Embryonic facial prominence (tissue), 1 donor: ENCODE measurements around the gene WWC1.

Experiments
- DNase-seq: peaks from one replicate; pipeline ENCODE4 v3.0.0-alpha.2; 2016; ENCODE audit errors: extremely low spot score

Gene WWC1

DNA sequence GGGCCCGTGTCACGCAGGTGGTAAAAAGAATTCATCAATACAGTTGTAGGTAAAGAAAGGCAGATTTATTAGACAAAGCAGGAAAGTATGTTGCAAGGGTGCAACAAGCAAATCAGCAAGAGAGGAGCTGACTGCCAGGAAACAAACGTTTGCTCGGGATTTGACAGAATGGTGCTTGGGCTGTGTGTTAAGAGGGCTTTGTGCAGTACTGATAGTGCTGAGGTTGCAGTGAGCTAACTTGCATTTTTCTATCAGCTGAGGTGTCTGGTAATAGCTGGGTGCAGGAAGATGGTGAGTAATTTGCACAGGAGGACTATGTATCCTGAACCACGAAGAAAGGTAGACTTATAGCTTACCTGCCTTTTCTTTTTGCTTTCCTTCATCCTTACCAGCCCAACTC lies 190.9 kb downstream of the WWC1 start:
- no peak for DNase-seq

DNA sequence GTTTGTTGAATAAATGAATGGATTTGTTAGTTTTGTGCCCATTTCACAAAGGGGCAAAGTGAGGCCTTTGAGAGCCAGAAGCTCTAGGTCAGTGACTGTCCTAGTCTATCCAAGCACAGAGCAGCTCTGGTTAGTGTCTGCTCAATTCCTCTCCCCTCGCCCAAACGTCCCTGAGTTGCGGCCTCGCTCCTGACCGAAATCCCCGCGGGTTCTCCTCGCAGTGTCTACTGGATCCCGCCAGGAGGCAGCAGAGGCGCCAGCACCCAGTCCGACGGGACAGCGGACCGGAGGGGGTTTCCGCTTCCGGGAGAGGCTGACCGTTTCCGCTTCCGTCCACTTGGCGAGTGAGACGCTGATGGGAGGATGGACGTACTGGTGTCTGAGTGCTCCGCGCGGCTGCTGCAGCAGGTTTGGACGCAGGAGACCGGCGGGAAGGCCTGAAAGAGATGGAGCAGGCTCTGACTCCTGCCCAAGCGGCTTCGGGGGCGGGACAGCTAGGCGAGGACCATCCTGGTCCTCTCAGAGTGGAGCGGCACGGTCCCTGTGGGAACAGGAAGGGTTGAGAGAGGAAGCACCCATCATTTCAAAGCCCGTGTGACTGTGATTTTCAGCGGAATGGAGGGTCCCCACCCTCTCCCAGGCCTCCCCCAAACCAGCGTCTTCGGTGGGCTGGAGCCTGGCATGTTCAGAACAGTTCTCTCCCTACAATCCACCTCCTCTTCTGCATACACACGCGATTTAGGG lies 194.9 kb downstream of the WWC1 start, which contains the start of gene RARS1:
TSS of gene RARS1 (plus strand) at position 336 of the 744 bp plus-strand sequence. CDS start at position 364, 28 bp downstream.
- peak; percentile 72 for DNase-seq

DNA sequence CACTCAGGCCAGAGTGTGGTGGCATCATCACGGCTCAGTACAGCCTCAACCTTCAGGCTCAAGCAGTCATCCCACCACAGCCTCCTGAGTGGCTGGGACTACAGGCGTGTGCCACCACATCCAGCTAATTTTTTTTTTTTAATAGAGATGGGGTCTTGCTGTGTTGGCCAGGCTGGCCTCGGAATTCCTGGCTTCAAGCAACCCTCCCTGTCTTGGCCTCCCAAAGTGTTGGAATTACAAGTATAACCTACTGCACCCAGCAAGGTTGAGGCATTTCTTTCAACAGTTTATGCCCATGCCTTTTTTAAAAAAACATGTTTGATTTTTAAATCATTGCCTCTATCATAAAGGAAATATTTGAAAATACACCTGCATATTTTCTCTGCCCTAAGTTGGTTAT lies 197.6 kb downstream of the WWC1 start:
- DNase-seq: no peak

DNA sequence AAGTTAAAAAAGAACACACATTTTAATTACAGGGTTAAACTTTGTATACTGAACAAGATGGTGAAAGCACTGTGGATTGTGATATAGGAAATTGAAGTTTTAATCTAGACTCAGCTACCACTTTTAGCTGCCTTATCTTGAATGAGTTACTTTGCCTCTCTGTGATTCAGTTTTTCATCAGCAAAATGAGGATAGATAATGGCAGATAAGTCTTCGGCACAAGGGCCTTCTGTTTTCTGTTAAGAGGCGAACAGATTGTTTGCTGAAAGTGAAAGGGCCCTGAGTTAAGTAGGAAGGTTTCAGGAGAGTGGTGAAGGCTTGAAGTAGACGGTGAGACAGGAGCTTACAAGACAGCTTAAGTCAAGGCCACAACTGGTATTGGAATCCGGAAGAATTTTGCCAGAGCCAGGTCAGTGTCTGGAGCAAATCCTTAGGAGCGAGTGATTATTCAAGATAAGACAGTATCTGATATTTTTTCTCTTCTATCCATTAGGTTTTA lies 202.7 kb downstream of the WWC1 start:
- no peak for DNase-seq

DNA sequence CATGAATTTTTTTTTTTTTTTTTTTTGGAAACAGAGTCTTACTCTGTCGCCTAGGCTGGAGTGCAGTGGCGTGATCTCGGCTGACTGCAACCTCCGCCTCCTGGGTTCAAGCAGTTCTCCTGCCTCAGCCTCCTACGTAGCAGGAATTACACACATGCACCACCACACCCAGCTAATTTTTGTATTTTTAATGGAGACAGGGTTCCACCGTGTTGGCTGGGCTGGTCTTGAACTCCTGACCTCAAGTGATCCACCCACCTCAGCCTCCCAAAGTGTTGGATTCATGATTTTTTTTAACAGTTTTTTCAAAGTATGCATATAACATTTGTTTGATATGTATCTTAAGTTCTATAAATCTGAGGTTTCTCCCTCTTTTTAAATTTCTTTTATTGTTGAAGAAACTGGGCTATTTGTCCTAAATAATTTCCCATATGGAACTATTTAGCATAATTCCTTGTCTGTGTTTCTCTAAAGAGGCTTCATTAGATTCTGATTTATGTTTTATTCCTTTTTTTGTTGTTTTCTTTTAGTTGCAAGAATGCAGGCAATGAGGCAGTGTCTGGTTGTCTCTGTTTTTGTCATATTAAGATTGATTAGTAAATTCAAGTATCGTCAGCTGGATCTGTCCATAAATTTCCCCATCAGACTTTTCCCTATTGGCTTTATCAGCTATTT lies 211.3 kb downstream of the WWC1 start:
- DNase-seq: no peak

GRCh38 chr5:168513861-168514428 lies 222.5 kb downstream of the WWC1 start:
- no peak for DNase-seq
